T-helper 2 cell (primary cell): ENCODE measurements around the gene RNF126.
"Not testable (repeated sequence)": the region's sequence is repeated elsewhere in the genome, so short reads cannot be mapped to it uniquely, and the experiment has no call there.

Experiments
- DNase-seq, 5 experiments: peaks; one replicate each; pipeline versions ENCODE4 v3.0.0 to v3.0.0-alpha.2; 2012 to 2022
- total RNA-seq, 2 donors: gene quantifications; one replicate each; lab custom pipeline; 2026; lab: John Stamatoyannopoulos, UW

RNF126 gene
- 70.4 to 80.1 reads per million in 2 donors for total RNA-seq

GRCh38 chr19:662962-663681 lies at the start of gene RNF126:
Gene RNF126, minus strand, starts transcription at chr19:663214. Its CDS starts 93 bp downstream, at chr19:663121.
- DNase-seq = peak; percentile 79 to 97 (median 93)

GRCh38 chr19:711254-711653 lies 48.2 kb upstream of the RNF126 start:
- no peak for DNase-seq

GRCh38 chr19:710767-711166 lies 47.8 kb upstream of the RNF126 start:
- DNase-seq = no peak

GRCh38 chr19:709965-710571 lies 47.1 kb upstream of the RNF126 start:
- no peak for DNase-seq

GRCh38 chr19:709196-709964 lies 46.4 kb upstream of the RNF126 start:
- DNase-seq = no peak

GRCh38 chr19:708154-709143 lies 45.4 kb upstream of the RNF126 start, which contains the start of gene PALM:
Gene PALM, plus strand, starts transcription at chr19:708935. Its CDS starts 212 bp downstream, at chr19:709147.
- no peak for DNase-seq

- DNase-seq = no peak
Observed at GRCh38 chr19:704447-704741, 41.4 kb upstream of the RNF126 start.

- peak; percentile 31 to 71 (median 52) for DNase-seq
Observed at GRCh38 chr19:703651-704446, 40.8 kb upstream of the RNF126 start.

GRCh38 chr19:703329-703650 lies 40.3 kb upstream of the RNF126 start:
- DNase-seq = no peak

GRCh38 chr19:702847-703246 lies 39.8 kb upstream of the RNF126 start:
- not testable (repeated sequence) for DNase-seq

- peak in 1 of 5 experiments; percentile 34 for DNase-seq
Observed at GRCh38 chr19:699885-700284, 36.9 kb upstream of the RNF126 start.

- DNase-seq = not testable (repeated sequence)
Observed at GRCh38 chr19:698529-698928, 35.5 kb upstream of the RNF126 start.

- no peak for DNase-seq
Observed at GRCh38 chr19:695352-695949, 32.4 kb upstream of the RNF126 start, which contains the start of gene PRSS57. Gene PRSS57, minus strand, starts transcription at chr19:695452. Its CDS starts 22 bp downstream, at chr19:695430.

- no peak for DNase-seq
Observed at GRCh38 chr19:694481-695351, 31.7 kb upstream of the RNF126 start.

- DNase-seq = no peak
Observed at GRCh38 chr19:690203-690602, 27.2 kb upstream of the RNF126 start.

- no peak for DNase-seq
Observed at GRCh38 chr19:688992-689391, 26.0 kb upstream of the RNF126 start.

- DNase-seq = no peak
Observed at GRCh38 chr19:688214-688613, 25.2 kb upstream of the RNF126 start.

- no peak for DNase-seq
Observed at GRCh38 chr19:687569-688166, 24.7 kb upstream of the RNF126 start.

- DNase-seq = no peak
Observed at GRCh38 chr19:686589-687297, 23.7 kb upstream of the RNF126 start.
